K562 (cell line): ENCODE results near the gene PPP4R3A. TPM values are rescaled to one million over a fixed set of nuclear protein-coding genes. Genes with fewer than 3 reads are reported as not detected.

Experiments used
- ATAC-seq: fragments of 200-7000 bp; cut with Tn5 transposase; 3 replicates; pipeline ENCODE4 v1.9.1; 2020; ENCODE audit warnings: moderate library complexity
- BruUV-seq: library from RNA; stranded (reverse); fragments of 400-500 nt; replicated peaks from 2 replicates; lab custom pipeline; 2021; lab: Mats Ljungman, UMichigan
- CTCF ChIA-PET: fragments of 300-600 bp; formaldehyde crosslinking; extraction: SDS; loops from one replicate; lab custom pipeline; 2021; ENCODE audit warnings: low intra/inter-chr PET ratio; lab: Yijun Ruan, JAX
- POLR2A ChIA-PET: fragments of 300-600, 350-650 bp; sonication (Branson Sonifier 250); formaldehyde crosslinking; extraction: SDS; loops from one replicate; lab custom pipeline; 2021; ENCODE audit warnings: antibody characterized with exemption, inconsistent platforms; lab: Yijun Ruan, JAX
- DNase-seq, 4 experiments: peaks; one replicate each; pipeline versions ENCODE4 v3.0.0 to v3.0.0-alpha.2; 2011 to 2018; ENCODE audit warnings: low spot score in 3 of 4, mixed read lengths in 3 of 4; ENCODE audit errors: extremely low read depth in 1 of 4
- FAIRE-seq: peaks from 2 replicates; lab custom pipeline; 2011; peaks lifted over from hg19 to GRCh38; lab: Jason Lieb, UNC
- H2AFZ ChIP-seq: 2 replicates; pipeline ENCODE4 v1.6.0; 2011; ENCODE audit warnings: low read depth, low read length, control low read depth, inconsistent platforms
- H3K27ac ChIP-seq: fragments of 200-600 bp; 3 replicates; pipeline ENCODE4 v1.8.0; 2011; ENCODE audit warnings: low read depth, mild to moderate bottlenecking, control low read depth, inconsistent platforms, low read length, moderate library complexity, mixed read lengths; ENCODE audit errors: extremely low read depth
- H3K27me3 ChIP-seq, 2 experiments: fragments of 300-600 bp in 1 of 2; 2 replicates in 1 of 2; 3 replicates in 1 of 2; pipeline versions ENCODE4 v1.6.0 to v1.8.0; 2011; ENCODE audit warnings: inconsistent platforms in 2 of 2, low read length in 2 of 2, mild to moderate bottlenecking in 1 of 2, mixed read lengths in 1 of 2, moderate library complexity in 1 of 2; ENCODE audit not compliant: control insufficient read depth in 2 of 2, insufficient read depth in 2 of 2
- H3K36me3 ChIP-seq: fragments of 300-600 bp; 3 replicates; pipeline ENCODE4 v1.8.0; 2011; ENCODE audit warnings: mild to moderate bottlenecking, low read length, inconsistent platforms; ENCODE audit not compliant: control insufficient read depth, insufficient read depth
- H3K4me1 ChIP-seq, 2 experiments: fragments of 200-600 bp in 1 of 2; replicated peaks in 1 of 2; 2 replicates in 1 of 2; 3 replicates in 1 of 2; pipeline versions ENCODE4 v1.5.1 to v1.8.0; 2011; ENCODE audit warnings: inconsistent platforms in 2 of 2, low read length in 2 of 2, mild to moderate bottlenecking in 1 of 2, mixed read lengths in 1 of 2, moderate library complexity in 1 of 2; ENCODE audit not compliant: control insufficient read depth in 2 of 2, insufficient read depth in 2 of 2
- H3K4me2 ChIP-seq: 2 replicates; pipeline ENCODE4 v1.6.1; 2011; ENCODE audit warnings: low read length, control low read depth, inconsistent platforms, mixed read lengths; ENCODE audit not compliant: insufficient read depth
- H3K4me3 ChIP-seq: fragments of 200-600 bp; sonication (generic), shearing (Covaris generic); 2 replicates; pipeline ENCODE4 v1.5.1; 2016; ENCODE audit warnings: control low read depth, inconsistent platforms
- H3K79me2 ChIP-seq: fragments of 200-600 bp; 3 replicates; pipeline ENCODE4 v1.8.0; 2011; ENCODE audit warnings: low read length, inconsistent platforms; ENCODE audit not compliant: control insufficient read depth, insufficient read depth
- H3K9ac ChIP-seq, 2 experiments: 2 replicates each; pipeline versions ENCODE4 v1.6.0 to v1.6.1; 2011; ENCODE audit warnings: low read depth in 2 of 2, low read length in 2 of 2, control low read depth in 1 of 2, inconsistent platforms in 1 of 2, mild to moderate bottlenecking in 1 of 2, mixed read lengths in 1 of 2; ENCODE audit not compliant: insufficient read depth in 1 of 2
- H3K9me1 ChIP-seq: one replicate; pipeline ENCODE4 v1.6.0; 2011; ENCODE audit warnings: inconsistent platforms, mild to moderate bottlenecking, low read length, moderate library complexity; ENCODE audit not compliant: control insufficient read depth, insufficient read depth
- H3K9me3 ChIP-seq: replicated peaks from 2 replicates; pipeline ENCODE4 v1.5.1; 2011; ENCODE audit warnings: low read depth, low read length, inconsistent platforms; ENCODE audit not compliant: control insufficient read depth, insufficient read depth
- H4K20me1 ChIP-seq: replicated peaks from 2 replicates; pipeline ENCODE4 v1.6.1; 2011; ENCODE audit warnings: low read length, inconsistent platforms, mixed read lengths; ENCODE audit not compliant: control insufficient read depth, insufficient read depth
- ARID4B ChIP-seq: sonication (generic); formaldehyde crosslinking; IDR thresholded peaks from 2 replicates; pipeline ENCODE4 v1.8.0; 2022; ENCODE audit warnings: mild to moderate bottlenecking, missing genetic modification reagents
- PBX2 ChIP-seq, 2 experiments: IDR thresholded peaks in 1 of 2; conservative IDR thresholded peaks in 1 of 2; 2 replicates each; pipeline ENCODE4 v1.6.1; 2016; ENCODE audit warnings: low read depth in 2 of 2, mild to moderate bottlenecking in 1 of 2, missing compliant biosample characterization in 1 of 2, missing genetic modification characterization in 1 of 2, moderate library complexity in 1 of 2
- PRDM10 ChIP-seq: fragments of 450-650 bp; IDR thresholded peaks from 2 replicates; pipeline ENCODE4 v1.6.1; 2018; ENCODE audit not compliant: partially characterized antibody
- RBBP5 ChIP-seq: fragments of 200-600 bp; sonication (generic); IDR thresholded peaks from 2 replicates; pipeline ENCODE4 v1.6.1; 2012; ENCODE audit warnings: borderline replicate concordance, mild to moderate bottlenecking, low read length, control low read depth, inconsistent platforms; ENCODE audit not compliant: insufficient read depth, poor library complexity, severe bottlenecking
- RHOXF2B ChIP-seq: fragments of 250-450 bp; sonication (Bioruptor Pico); conservative IDR thresholded peaks from 2 replicates; pipeline ENCODE4 v1.5.1; 2021
- ZBTB7A ChIP-seq: IDR thresholded peaks from 2 replicates; pipeline ENCODE4 v1.6.1; 2011; ENCODE audit warnings: low read depth, mild to moderate bottlenecking, low read length, moderate library complexity, borderline replicate concordance; ENCODE audit not compliant: control insufficient read depth
- WGBS: fragments of 100-300 bp; shearing (Covaris generic); methylation state at CpG from one replicate; pipeline ENCODE4 v1.1.6; 2016; ENCODE audit warnings: low coverage, mixed read lengths; ENCODE audit not compliant: insufficient coverage; ENCODE audit errors: missing lambda C conversion rate; 5-methylcytosine and 5-hydroxymethylcytosine counted together
- in situ Hi-C: fragments of 300-500 bp; cut with MboI; formaldehyde crosslinking; loops from 4 replicates; pipeline ENCODE4 v1.15.0; 2018; ENCODE audit warnings: inconsistent platforms, mixed read lengths
- intact Hi-C: fragments of 100-400 bp; cut with micrococcal nuclease; formaldehyde crosslinking; loops from 2 replicates; pipeline ENCODE4 v1.14.2; 2022
- polyA plus RNA-seq, 8 experiments: library from polyadenylated mRNA; depleted of rRNA in 4 of 8; stranded (reverse) in 5 of 8; unstranded in 3 of 8; fragments of >200 nt; fragmentation: Nextera tagmentation in 2 of 8; fragmentation: Illumina TruSeq in 1 of 8; extraction: Ambion mirVana in 2 of 8; extraction: Trizol in 1 of 8; gene quantifications; 2 replicates each; pipeline versions ENCODE4 v1.2.1 to v1.2.3, GENCODE V29; 2011 to 2014; ENCODE audit warnings: inconsistent platforms in 1 of 8, missing spikeins in 1 of 8
- total RNA-seq, 7 experiments: library from RNA; depleted of rRNA in 6 of 7; stranded (reverse); fragments of >200 nt in 6 of 7; fragmentation: Illumina TruSeq in 2 of 7; extraction: Trizol in 2 of 7; gene quantifications; 2 replicates each; pipeline versions ENCODE4 v1.2.1 to v1.2.3, GENCODE V29; 2011 to 2021; ENCODE audit warnings: low replicate concordance in 1 of 7

Gene PPP4R3A
- total and polyA plus RNA-seq, 9 of the 15 experiments (the other 6 are each of a cell fraction or from before 2014, with no cell fraction given), result 9.5 to 54.9 (median 44.9) TPM

- H3K9me1 ChIP-seq, result no peaks in the 10 kb centered on the region
- H3K9ac ChIP-seq, result peak overlapping the region; percentile 73 to 93; a peak in 3 of 4 replicates
- 15% methylated on average over 17 of the region's 18 CpGs for WGBS
- intact Hi-C loops, result loop anchor here (5.0 to 10.0 kb wide), 2 partner anchors 54 to 241 kb away; no protein-coding TSS in a partner anchor
- H3K4me3 ChIP-seq, result peak overlapping the region; percentile 76
- peak overlapping the region; percentile 82 for H3K27ac ChIP-seq
- peak overlapping the region; percentile 84 for H3K4me2 ChIP-seq
- no TSS peak for BruUV-seq
- no peaks in the 10 kb centered on the region for H3K27me3 ChIP-seq
- H3K4me1 ChIP-seq, result peaks cover 18 to 23% of the 10 kb centered on the region in 2 experiments; a peak in 4 of 5 replicates
- in situ Hi-C loops, result no loop called here
- ATAC-seq (peak; percentile 17), FAIRE-seq (peak; percentile 77), DNase-seq (peak in 1 of 4 experiments; percentile 33)
- peak overlapping the region; percentile 85 for H2AFZ ChIP-seq
- H3K9me3 ChIP-seq, result no peaks in the 10 kb centered on the region
- no peaks in the 10 kb centered on the region for H4K20me1 ChIP-seq
- CTCF ChIA-PET, result interaction anchor here (1.0 kb wide), 1 partner anchor 91 kb away, joined by 5 read pairs; no protein-coding TSS in a partner anchor
- H3K79me2 ChIP-seq, result peaks cover 46% of the 10 kb centered on the region
- H3K36me3 ChIP-seq, result peaks cover 33% of the 10 kb centered on the region; the same call in 2 of the 3 replicates
- POLR2A ChIA-PET, result interaction anchor here (0.7 to 3.7 kb wide), 4 partner anchors 9 to 549 kb away, joined by 3 to 16 read pairs (median 4); no protein-coding TSS in a partner anchor
- no peak for TF ChIP-seq PBX2 (CRISPR knock-in tag; IDR thresholded peaks at IDR 0.05; ENCODE audit: low read depth)
- TF ChIP-seq PBX2 (tag; conservative IDR thresholded peaks at IDR 0.05; ENCODE audit: low read depth), result 0 out of 2 replicates have a peak, but pooled peaks have one; percentile 28
- TF ChIP-seq ARID4B (CRISPR knock-in tag), result 0 out of 2 replicates have a peak, but pooled peaks have one; percentile 3
- 0 out of 2 replicates have a peak, but pooled peaks have one; percentile 17 for TF ChIP-seq ZBTB7A
- TF ChIP-seq RHOXF2B (CRISPR knock-in tag), result no peak
- TF ChIP-seq PRDM10, result peak; percentile 11
- TF ChIP-seq RBBP5, result peak; percentile 11
Measured at GRCh38 chr14:91415794-91416743, 94.0 kb downstream of the PPP4R3A start.
